Measurements from ENCODE around the gene ZBED6. TPM values are rescaled to one million over a fixed set of nuclear protein-coding genes. Genes with fewer than 3 reads are reported as not detected.

Gene ZBED6
- polyA plus RNA-seq, 1 experiment: 12.6 TPM

DNA sequence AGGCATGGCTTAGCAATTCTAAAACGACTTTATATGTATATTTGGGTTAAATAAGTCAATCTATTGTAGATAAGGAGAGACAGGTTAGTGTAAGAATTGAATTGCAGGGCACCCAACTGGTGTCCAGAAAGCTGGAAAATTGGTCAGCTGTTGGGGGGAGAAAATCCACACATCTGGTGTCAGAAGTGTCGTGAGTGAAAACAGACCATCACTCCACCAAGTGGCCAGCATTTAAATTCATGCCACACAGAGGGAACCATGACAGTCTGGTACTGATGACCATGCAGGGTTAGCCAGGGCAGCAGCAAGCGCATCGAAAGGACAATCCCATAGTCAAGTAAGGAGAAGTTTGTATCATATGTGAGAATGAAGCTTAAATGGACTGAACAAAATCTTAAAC is 18.8 kb upstream of the ZBED6 start:
- no peaks in the 10 kb centered on the region for H3K27me3 ChIP-seq (ENCODE audit: control insufficient read depth, insufficient read depth, low read length)
- H3K36me3 ChIP-seq (ENCODE audit: control insufficient read depth, insufficient read depth, low read length): no peaks in the 10 kb centered on the region
- ChIA-PET CTCF (no interaction called here), POLR2A (no interaction called here)
- TF ChIP-seq, protein P1, sequence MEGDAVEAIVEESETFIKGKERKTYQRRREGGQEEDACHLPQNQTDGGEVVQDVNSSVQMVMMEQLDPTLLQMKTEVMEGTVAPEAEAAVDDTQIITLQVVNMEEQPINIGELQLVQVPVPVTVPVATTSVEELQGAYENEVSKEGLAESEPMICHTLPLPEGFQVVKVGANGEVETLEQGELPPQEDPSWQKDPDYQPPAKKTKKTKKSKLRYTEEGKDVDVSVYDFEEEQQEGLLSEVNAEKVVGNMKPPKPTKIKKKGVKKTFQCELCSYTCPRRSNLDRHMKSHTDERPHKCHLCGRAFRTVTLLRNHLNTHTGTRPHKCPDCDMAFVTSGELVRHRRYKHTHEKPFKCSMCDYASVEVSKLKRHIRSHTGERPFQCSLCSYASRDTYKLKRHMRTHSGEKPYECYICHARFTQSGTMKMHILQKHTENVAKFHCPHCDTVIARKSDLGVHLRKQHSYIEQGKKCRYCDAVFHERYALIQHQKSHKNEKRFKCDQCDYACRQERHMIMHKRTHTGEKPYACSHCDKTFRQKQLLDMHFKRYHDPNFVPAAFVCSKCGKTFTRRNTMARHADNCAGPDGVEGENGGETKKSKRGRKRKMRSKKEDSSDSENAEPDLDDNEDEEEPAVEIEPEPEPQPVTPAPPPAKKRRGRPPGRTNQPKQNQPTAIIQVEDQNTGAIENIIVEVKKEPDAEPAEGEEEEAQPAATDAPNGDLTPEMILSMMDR (IDR thresholded peaks at IDR 0.05; ENCODE audit: insufficient read depth, low read depth, low read length): no peak
- no peak overlapping the region for H3K4me3 ChIP-seq (ENCODE audit: low read depth, low read length)
- no peak for DNase-seq (ENCODE audit: low read depth)

- Histone ChIP-seq H3K36me3 (ENCODE audit: control insufficient read depth, insufficient read depth, low read length) (no peaks in the 10 kb centered on the region), H3K4me3 (ENCODE audit: low read depth, low read length) (no peak overlapping the region), H3K27me3 (ENCODE audit: control insufficient read depth, insufficient read depth, low read length) (no peaks in the 10 kb centered on the region)
- TF ChIP-seq, protein P1 (IDR thresholded peaks at IDR 0.05; ENCODE audit: insufficient read depth, low read depth, low read length): no peak
- ChIA-PET CTCF (no interaction called here), POLR2A (no interaction called here)
- no peak for DNase-seq (ENCODE audit: low read depth)
Measured at GRCh38 chr1:203777596-203777995, 17.8 kb upstream of the ZBED6 start.

GRCh38 chr1:203778146-203778545 is 17.3 kb upstream of the ZBED6 start:
- ChIA-PET POLR2A (no interaction called here), CTCF (no interaction called here)
- no peaks in the 10 kb centered on the region for H3K36me3 ChIP-seq (ENCODE audit: control insufficient read depth, insufficient read depth, low read length)
- no peak overlapping the region for H3K4me3 ChIP-seq (ENCODE audit: low read depth, low read length)
- no peaks in the 10 kb centered on the region for H3K27me3 ChIP-seq (ENCODE audit: control insufficient read depth, insufficient read depth, low read length)
- TF ChIP-seq, protein P1 (IDR thresholded peaks at IDR 0.05; ENCODE audit: insufficient read depth, low read depth, low read length): no peak
- DNase-seq (ENCODE audit: low read depth): no peak

DNA sequence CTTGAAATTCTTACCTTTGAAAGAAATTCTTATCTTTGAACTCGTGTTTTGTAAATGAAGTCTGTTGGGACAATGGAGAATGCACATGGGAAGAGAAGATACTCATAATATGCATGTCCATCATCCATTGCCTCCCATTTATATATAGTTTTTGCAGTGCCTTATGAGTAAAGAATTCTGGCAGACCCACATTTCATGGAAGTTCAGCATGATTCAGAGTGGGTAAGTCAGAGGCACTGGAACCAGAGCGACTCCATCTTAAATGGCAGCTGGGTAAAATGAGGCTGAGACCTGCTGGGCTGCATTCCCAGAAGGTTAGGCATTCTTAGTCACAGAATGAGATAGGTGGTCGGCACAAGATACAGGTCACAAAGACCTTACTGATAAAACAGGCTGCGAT is 16.6 kb upstream of the ZBED6 start:
- H3K36me3 ChIP-seq (ENCODE audit: control insufficient read depth, insufficient read depth, low read length): no peaks in the 10 kb centered on the region
- H3K27me3 ChIP-seq (ENCODE audit: control insufficient read depth, insufficient read depth, low read length): no peaks in the 10 kb centered on the region
- no peak for DNase-seq (ENCODE audit: low read depth)
- ChIA-PET CTCF (no interaction called here), POLR2A (no interaction called here)
- TF ChIP-seq, protein P1 (IDR thresholded peaks at IDR 0.05; ENCODE audit: insufficient read depth, low read depth, low read length): no peak
- H3K4me3 ChIP-seq (ENCODE audit: low read depth, low read length): no peak overlapping the region

DNA sequence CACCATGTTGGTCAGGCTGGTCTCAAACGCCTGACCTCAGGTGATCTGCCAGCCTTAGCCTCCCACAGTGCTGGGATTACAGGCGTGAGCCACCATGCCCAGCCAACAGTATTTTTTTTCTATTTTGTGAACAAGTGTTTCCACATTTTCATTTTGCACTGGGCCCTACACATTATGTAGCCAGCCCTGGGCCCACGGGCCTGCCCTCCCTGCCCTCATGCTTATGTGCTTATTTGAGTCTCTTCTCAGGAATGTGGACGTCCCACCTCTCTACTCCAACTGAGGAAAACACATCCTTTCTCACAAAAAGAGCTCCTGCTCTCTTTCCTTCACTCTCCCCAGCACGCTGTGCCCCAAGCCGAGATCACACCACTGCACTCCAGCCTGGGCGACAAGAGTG is 13.5 kb upstream of the ZBED6 start:
- DNase-seq (ENCODE audit: low read depth): no peak
- no peaks in the 10 kb centered on the region for H3K27me3 ChIP-seq (ENCODE audit: control insufficient read depth, insufficient read depth, low read length)
- ChIA-PET CTCF (no interaction called here), POLR2A (no interaction called here)
- TF ChIP-seq, protein P1 (IDR thresholded peaks at IDR 0.05; ENCODE audit: insufficient read depth, low read depth, low read length): no peak
- no peaks in the 10 kb centered on the region for H3K36me3 ChIP-seq (ENCODE audit: control insufficient read depth, insufficient read depth, low read length)
- H3K4me3 ChIP-seq (ENCODE audit: low read depth, low read length): no peak overlapping the region
